Ovary (tissue), 9 donors: ENCODE measurements around the gene ITPR1. TPM values are rescaled to one million over a fixed set of nuclear protein-coding genes. Genes with fewer than 3 reads are reported as not detected.

Experiments used
- DNase-seq, 5 donors: peaks; one replicate each; pipeline ENCODE4 v3.0.0-alpha.2; 2019 to 2020
- H3K27ac ChIP-seq, 2 donors: fragments of 200-600 bp; one replicate each; pipeline versions ENCODE4 v1.5.1 to v1.8.0; 2019 to 2022
- H3K27me3 ChIP-seq: fragments of 200-600 bp; one replicate; pipeline ENCODE4 v1.8.0; 2022
- H3K36me3 ChIP-seq: fragments of 200-600 bp; sonication (generic); one replicate; pipeline ENCODE4 v1.5.1; 2019
- H3K4me1 ChIP-seq: one replicate; pipeline ENCODE4 v1.8.1; 2013; ENCODE audit warnings: mild to moderate bottlenecking, moderate library complexity; ENCODE audit not compliant: insufficient read depth
- H3K4me3 ChIP-seq: fragments of 200-600 bp; sonication (generic); one replicate; pipeline ENCODE4 v1.5.1; 2017
- H3K9me3 ChIP-seq, 2 donors: fragments of 200-600 bp in 1 of 2; sonication (generic) in 1 of 2; one replicate each; pipeline versions ENCODE4 v1.5.1 to v1.8.1; 2013 to 2019; ENCODE audit warnings: mild to moderate bottlenecking in 1 of 2, moderate library complexity in 1 of 2
- EP300 ChIP-seq: sonication (generic); formaldehyde crosslinking; IDR thresholded peaks from one replicate; pipeline ENCODE4 v1.6.1; 2017; ENCODE audit warnings: antibody characterized with exemption
- POLR2A ChIP-seq: fragments of 450-650 bp; IDR thresholded peaks from one replicate; pipeline ENCODE4 v1.6.1; 2017; ENCODE audit warnings: antibody characterized with exemption, mild to moderate bottlenecking, moderate library complexity
- WGBS, 3 donors: extraction: QIAGEN DNeasy Blood & Tissue Kit in 1 of 3; methylation state at CpG; one replicate each; pipeline versions ENCODE4 v1.1.5 to v1.1.7; 2013 to 2017; 5-methylcytosine and 5-hydroxymethylcytosine counted together
- intact Hi-C, 4 donors: fragments of 100-400 bp; cut with DNase I; formaldehyde crosslinking; loops; one replicate each; pipeline versions ENCODE4 v1.11.0 to v1.15.1; 2022 to 2023
- polyA plus RNA-seq, 2 donors: library from polyadenylated mRNA; stranded (reverse); fragments of 200-250 nt in 1 of 2; fragments of 350-450 nt in 1 of 2; fragmentation: Illumina TruSeq in 1 of 2; extraction: RNeasy Lipid Tissue Mini Kit (QIAGEN cat#74804) in 1 of 2; gene quantifications; one replicate each; pipeline ENCODE4 v1.2.3, GENCODE V29; 2013 to 2014
- total RNA-seq, 7 donors: library from RNA; depleted of rRNA in 2 of 7; stranded (reverse); fragments of >200 nt in 2 of 7; fragmentation: NEBNext Ultra II Directional in 3 of 7; extraction: Animal tissue kit (Norgen Biotek cat#: 25700) in 3 of 7; gene quantifications; one replicate each; pipeline versions ENCODE4 v1.1.0 to v1.2.4, GENCODE V29; 2016 to 2023
- TF ChIP-seq, protein P1 (sequence below), 3 donors: fragments of 450-650 bp in 2 of 3; fragments of 200-600 bp in 1 of 3; IDR thresholded peaks; one replicate each; pipeline versions ENCODE4 v1.5.1 to v1.8.0; 2016 to 2022; ENCODE audit warnings: antibody characterized with exemption in 3 of 3, mild to moderate bottlenecking in 1 of 3
- donor health status: DM: no; HTN: no; CAD: no; lungs with moderate emphysema.
- donor health status: DM: no; HTN: no; CAD: no.
- donor health status: Bipolar disorder and iron deficiency.
- donor health status: DM: yes; HTN: yes; CAD: no.
- donor health status: DM: no; HTN: no; CAD: no.
- donor health status: DM: yes; HTN: yes; CAD: no.

Gene ITPR1
- total and polyA plus RNA-seq, 9 donors = 59.5 to 313 (median 144) TPM

DNA sequence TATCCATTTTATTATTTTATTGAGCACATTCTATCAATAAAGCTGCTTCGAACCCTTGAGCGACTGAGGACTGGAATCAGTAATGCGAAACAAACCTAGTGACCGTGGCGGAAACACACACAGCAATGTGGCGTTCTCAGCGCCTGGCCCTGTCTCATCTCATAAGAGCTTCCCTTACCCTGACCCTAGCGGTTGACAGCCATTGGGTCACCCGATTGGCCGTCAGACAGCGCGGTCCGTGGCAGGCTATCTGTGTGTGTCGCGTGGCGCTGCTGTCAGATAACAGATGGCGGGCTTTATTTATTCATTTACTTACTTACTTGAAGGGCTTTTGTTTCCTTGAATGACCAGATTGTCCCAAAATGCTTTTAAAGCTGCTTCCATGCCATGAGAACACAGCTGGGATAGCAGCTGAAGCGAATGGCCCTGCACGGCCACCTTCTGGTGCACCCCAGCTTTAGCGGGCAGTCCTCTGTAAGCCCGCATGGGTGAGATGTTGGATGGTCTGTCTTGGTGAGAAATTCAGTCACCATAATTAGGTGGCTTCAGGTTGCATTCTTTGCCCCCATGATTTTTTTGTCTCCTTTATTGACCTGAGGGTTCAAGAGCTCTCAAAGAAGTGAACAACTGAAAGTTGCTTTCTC, 270.6 kb downstream of the ITPR1 start:
- no peak overlapping the region for H3K4me3 ChIP-seq
- no peak overlapping the region for H3K27ac ChIP-seq
- no peaks in the 10 kb centered on the region for H3K9me3 ChIP-seq
- no peaks in the 10 kb centered on the region for H3K27me3 ChIP-seq
- no peak for DNase-seq
- TF ChIP-seq EP300 = no peak
- no peak for TF ChIP-seq POLR2A
- TF ChIP-seq, protein P1, sequence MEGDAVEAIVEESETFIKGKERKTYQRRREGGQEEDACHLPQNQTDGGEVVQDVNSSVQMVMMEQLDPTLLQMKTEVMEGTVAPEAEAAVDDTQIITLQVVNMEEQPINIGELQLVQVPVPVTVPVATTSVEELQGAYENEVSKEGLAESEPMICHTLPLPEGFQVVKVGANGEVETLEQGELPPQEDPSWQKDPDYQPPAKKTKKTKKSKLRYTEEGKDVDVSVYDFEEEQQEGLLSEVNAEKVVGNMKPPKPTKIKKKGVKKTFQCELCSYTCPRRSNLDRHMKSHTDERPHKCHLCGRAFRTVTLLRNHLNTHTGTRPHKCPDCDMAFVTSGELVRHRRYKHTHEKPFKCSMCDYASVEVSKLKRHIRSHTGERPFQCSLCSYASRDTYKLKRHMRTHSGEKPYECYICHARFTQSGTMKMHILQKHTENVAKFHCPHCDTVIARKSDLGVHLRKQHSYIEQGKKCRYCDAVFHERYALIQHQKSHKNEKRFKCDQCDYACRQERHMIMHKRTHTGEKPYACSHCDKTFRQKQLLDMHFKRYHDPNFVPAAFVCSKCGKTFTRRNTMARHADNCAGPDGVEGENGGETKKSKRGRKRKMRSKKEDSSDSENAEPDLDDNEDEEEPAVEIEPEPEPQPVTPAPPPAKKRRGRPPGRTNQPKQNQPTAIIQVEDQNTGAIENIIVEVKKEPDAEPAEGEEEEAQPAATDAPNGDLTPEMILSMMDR (IDR thresholded peaks at IDR 0.05) = no peak
- intact Hi-C loops = no loop called here
- 96 to 97% (median 97%) methylated on average over 21 of the region's 21 CpGs for WGBS, 3 donors
- H3K36me3 ChIP-seq = no peaks in the 10 kb centered on the region
- H3K4me1 ChIP-seq = no peaks in the 10 kb centered on the region

DNA sequence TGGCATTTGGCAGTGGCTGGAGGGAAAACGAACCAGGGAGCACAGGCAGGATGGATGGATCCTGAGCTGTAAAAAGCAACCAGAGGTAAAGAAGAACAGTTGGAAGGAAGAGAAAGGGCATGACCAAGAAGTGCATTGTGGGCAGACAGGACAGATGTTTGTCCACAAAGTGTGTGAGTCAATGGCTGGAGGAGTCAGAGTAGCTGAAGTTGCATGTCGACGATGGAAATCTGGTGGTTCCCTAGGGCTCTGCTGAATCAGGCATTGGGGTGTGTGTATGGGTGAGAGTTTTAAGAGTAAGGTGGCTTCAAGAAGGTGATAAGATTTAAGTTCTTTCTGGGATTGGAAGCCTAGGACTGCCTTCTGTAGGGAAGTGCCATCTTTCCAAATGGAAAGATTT, 272.1 kb downstream of the ITPR1 start:
- Histone ChIP-seq H3K4me3 (no peak overlapping the region), H3K9me3 (no peaks in the 10 kb centered on the region), H3K36me3 (no peaks in the 10 kb centered on the region), H3K27ac (no peak overlapping the region), H3K4me1 (no peaks in the 10 kb centered on the region), H3K27me3 (no peaks in the 10 kb centered on the region)
- intact Hi-C loops = no loop called here
- DNase-seq = no peak
- TF ChIP-seq EP300 (no peak), POLR2A (no peak)
- TF ChIP-seq, protein P1 (IDR thresholded peaks at IDR 0.05) = no peak
- WGBS, 3 donors = 82 to 95% (median 84%) methylated on average over 3 of the region's 3 CpGs

DNA sequence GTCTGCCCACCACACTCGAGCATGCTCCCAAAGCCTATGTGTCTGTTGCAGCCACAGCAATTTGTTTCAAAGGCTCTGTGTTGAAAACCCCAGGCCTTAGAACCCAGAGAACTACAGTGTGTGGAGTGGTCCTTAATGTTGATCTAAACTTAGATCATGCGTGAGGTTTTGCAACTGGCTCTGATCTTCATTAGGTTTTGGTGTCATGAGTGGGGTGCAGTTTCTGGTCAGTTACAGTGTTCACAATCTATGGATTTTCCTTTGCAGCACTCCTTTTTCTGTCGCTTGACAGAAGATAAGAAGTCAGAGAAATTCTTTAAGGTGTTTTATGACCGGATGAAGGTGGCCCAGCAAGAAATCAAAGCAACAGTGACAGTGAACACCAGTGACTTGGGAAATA, 273.1 kb downstream of the ITPR1 start:
- Histone ChIP-seq H3K27ac (no peak overlapping the region), H3K27me3 (no peaks in the 10 kb centered on the region), H3K4me3 (no peak overlapping the region), H3K36me3 (no peaks in the 10 kb centered on the region), H3K9me3 (no peaks in the 10 kb centered on the region), H3K4me1 (peaks cover 6% of the 10 kb centered on the region)
- intact Hi-C loops = no loop called here
- no peak for TF ChIP-seq EP300
- no peak for DNase-seq
- WGBS, 3 donors = 95 to 98% (median 95%) methylated on average over 4 of the region's 4 CpGs

DNA sequence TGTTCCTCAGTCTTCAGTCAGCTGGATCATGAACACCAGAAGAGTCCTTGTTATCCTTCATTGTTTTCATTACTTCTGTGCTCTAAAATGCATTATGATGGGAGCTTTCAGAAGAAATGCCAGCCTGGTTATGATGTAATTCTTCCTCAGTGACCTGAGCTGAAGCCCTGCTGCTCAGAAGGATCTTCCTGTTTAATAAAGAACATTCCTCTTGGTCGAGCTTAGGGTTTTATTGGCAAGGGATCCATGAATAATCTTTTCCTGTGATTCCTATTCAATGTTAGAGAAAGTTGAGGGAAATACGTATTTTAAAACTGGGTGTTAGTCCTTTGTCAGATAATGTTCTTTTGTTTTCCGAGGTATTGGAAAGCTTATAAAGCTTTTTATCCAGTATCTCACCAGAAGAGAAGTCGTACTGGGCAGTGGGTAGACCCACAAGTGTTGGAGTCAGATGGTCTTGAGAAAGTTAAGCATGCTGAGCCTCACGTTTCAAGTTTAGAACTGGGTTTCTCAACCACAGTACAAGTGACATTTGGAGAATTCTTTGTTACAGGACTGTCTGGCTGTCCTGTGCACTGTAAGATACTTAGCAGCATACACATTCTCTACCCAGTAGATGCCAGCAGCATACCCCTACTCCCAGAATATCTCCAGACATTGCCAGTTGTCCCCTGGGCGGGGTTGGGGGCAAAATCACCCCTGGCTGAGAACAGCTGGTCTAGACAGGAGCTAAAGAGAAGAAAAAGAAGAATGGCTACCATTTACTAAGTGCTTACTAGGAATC, 273.8 kb downstream of the ITPR1 start:
- TF ChIP-seq EP300 (no peak), POLR2A (no peak)
- TF ChIP-seq, protein P1 (IDR thresholded peaks at IDR 0.05) = no peak
- Histone ChIP-seq H3K9me3 (no peaks in the 10 kb centered on the region), H3K4me1 (peaks cover 8% of the 10 kb centered on the region), H3K36me3 (no peaks in the 10 kb centered on the region), H3K4me3 (no peak overlapping the region), H3K27ac (no peak overlapping the region), H3K27me3 (no peaks in the 10 kb centered on the region)
- 75 to 87% (median 81%) methylated on average over 6 of the region's 6 CpGs for WGBS, 3 donors
- intact Hi-C loops = no loop called here
- DNase-seq = no peak

DNA sequence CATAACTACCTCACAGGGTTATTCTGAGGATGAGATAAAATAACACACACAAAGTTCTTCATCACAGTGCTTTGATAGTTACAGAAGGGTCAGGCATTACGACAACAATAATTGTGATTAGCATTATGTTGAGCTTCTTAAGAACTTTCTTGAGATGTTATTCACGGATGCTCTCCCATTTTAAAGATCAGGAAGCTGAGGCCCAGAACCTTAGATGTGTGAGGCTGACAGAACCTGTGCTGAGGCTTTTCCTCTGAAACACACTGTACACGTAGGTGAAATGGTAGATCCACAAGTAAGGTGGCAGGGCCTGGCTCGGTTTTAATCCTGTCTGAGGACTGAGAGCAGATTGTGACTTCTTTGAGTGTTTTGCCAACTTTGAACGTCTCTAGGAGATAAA, 274.9 kb downstream of the ITPR1 start:
- no peaks in the 10 kb centered on the region for H3K27me3 ChIP-seq
- 80 to 87% (median 82%) methylated on average over 5 of the region's 5 CpGs for WGBS, 3 donors
- no peaks in the 10 kb centered on the region for H3K36me3 ChIP-seq
- no peaks in the 10 kb centered on the region for H3K9me3 ChIP-seq
- H3K4me3 ChIP-seq = no peak overlapping the region
- no peak overlapping the region for H3K27ac ChIP-seq
- no peak for DNase-seq
- intact Hi-C loops = no loop called here
- peaks cover 15% of the 10 kb centered on the region for H3K4me1 ChIP-seq
- TF ChIP-seq, protein P1 (IDR thresholded peaks at IDR 0.05) = no peak
- TF ChIP-seq EP300 = no peak
- TF ChIP-seq POLR2A = no peak
